Muscle of leg (tissue), 11 donors: ENCODE data around the gene SMAD6. TPM values are rescaled to one million over a fixed set of nuclear protein-coding genes. Genes with fewer than 3 reads are reported as not detected.
"Not testable (repeated sequence)": the region's sequence is repeated elsewhere in the genome, so short reads cannot be mapped to it uniquely, and the experiment has no call there.

Experiments
- DNase-seq: peaks from one replicate; pipeline ENCODE4 v3.0.0; 2013
- H3K27ac ChIP-seq: one replicate; pipeline ENCODE4 v1.5.1; 2013; ENCODE audit warnings: mild to moderate bottlenecking, low read length, control low read depth
- H3K27me3 ChIP-seq: one replicate; pipeline ENCODE4 v1.6.1; 2013; ENCODE audit warnings: low read length; ENCODE audit not compliant: control insufficient read depth, insufficient read depth
- H3K36me3 ChIP-seq: one replicate; pipeline ENCODE4 v1.6.1; 2013; ENCODE audit warnings: low read length; ENCODE audit not compliant: control insufficient read depth, insufficient read depth
- H3K4me1 ChIP-seq: one replicate; pipeline ENCODE4 v1.6.1; 2013; ENCODE audit warnings: low read length; ENCODE audit not compliant: control insufficient read depth, insufficient read depth
- H3K4me3 ChIP-seq: one replicate; pipeline ENCODE4 v1.5.1; 2013; ENCODE audit warnings: low read length, control low read depth
- H3K9me3 ChIP-seq: replicated peaks from 2 replicates; pipeline ENCODE4 v1.6.1; 2013; ENCODE audit warnings: low read depth, low read length; ENCODE audit not compliant: control insufficient read depth
- WGBS: methylation state at CpG from one replicate; pipeline ENCODE4 v1.1.5; 2013; ENCODE audit warnings: missing lambda C conversion rate; ENCODE audit not compliant: insufficient coverage; 5-methylcytosine and 5-hydroxymethylcytosine counted together
- polyA plus RNA-seq, 8 donors: library from polyadenylated mRNA; unstranded; fragments of 120-200 nt; gene quantifications; one replicate each; pipeline versions ENCODE4 v1.2.1 to v1.2.3, GENCODE V29; 2013; ENCODE audit warnings: inconsistent platforms in 1 of 8, low replicate concordance in 1 of 8; ENCODE audit not compliant: insufficient read length in 8 of 8, insufficient read depth in 1 of 8
- total RNA-seq: library from RNA; stranded (reverse); fragments of 120-200 nt; gene quantifications from one replicate; pipeline ENCODE4 v1.2.4, GENCODE V29; 2013

Gene SMAD6
- total and polyA plus RNA-seq, 9 donors, result 2.3 to 8.3 (median 5.4) TPM

DNA sequence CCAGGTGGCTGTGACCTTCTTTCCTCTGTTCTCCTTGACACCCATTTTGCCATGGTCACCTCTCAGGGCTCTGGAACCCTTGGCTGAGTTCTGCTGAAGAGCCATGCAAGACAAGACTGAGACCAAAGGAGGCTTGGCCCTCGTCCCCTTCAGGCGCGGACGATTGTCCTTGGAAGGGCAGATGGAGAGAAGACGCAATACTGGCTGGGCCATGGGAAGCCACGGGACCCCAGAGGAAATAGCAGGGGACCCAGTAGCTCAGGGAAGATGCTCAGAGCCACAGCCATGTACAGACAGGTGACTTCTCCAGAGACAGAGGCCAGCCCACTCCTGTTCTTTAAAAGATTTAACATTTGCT is 125.6 kb downstream of the SMAD6 start:
- DNase-seq, result no peak
- WGBS, result 78% methylated on average over 6 of the region's 6 CpGs
- Histone ChIP-seq H3K4me1 (no peaks in the 10 kb centered on the region), H3K27me3 (peaks cover 2% of the 10 kb centered on the region), H3K36me3 (no peaks in the 10 kb centered on the region), H3K27ac (no peak overlapping the region), H3K9me3 (no peaks in the 10 kb centered on the region), H3K4me3 (no peak overlapping the region)

DNA sequence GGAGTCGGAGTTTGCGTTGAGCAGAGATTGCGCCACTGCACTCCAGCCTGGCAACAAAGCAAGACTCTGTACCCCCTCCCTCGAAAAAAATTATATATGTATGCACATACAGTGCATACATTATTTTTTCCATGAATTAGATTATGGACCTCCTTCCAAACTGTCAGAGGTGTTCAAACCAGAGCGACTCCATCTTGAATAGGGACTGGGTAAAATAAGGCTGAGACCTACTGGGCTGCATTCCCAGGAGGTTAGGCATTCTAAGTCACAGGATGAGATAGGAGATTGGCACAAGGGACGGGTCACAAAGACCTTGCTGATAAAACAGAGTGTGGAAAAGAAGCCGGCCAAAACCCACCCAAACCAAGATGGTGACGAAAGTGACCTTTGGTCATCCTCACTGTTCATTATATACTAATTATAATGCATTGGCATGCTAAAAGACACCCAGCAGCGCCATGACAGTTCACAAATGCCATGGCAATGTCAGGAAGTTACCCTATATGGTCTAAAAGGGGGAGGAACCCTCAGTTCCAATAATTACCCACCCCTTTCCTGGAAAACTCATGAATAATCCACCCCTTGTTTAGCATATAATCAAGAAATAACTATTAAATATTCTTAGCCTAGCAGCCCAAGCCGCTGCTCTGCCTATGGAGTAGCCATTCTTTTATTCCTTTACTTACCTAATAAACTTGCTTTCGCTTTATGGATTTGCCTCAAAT is 126.9 kb downstream of the SMAD6 start:
- not testable (repeated sequence) for H3K27ac ChIP-seq, H3K36me3 ChIP-seq, H3K27me3 ChIP-seq, H3K4me1 ChIP-seq, H3K9me3 ChIP-seq, DNase-seq, H3K4me3 ChIP-seq
- WGBS, result 100% methylated on average over 4 of the region's 11 CpGs

- H3K36me3 ChIP-seq, result no peaks in the 10 kb centered on the region
- 86% methylated on average over 1 of the region's 4 CpGs for WGBS
- DNase-seq, result no peak
- peaks cover under 1% of the 10 kb centered on the region for H3K4me1 ChIP-seq
- H3K9me3 ChIP-seq, result no peaks in the 10 kb centered on the region
- no peak overlapping the region for H3K27ac ChIP-seq
- peaks cover 2% of the 10 kb centered on the region for H3K27me3 ChIP-seq
- no peak overlapping the region for H3K4me3 ChIP-seq
Measured at GRCh38 chr15:66829551-66830121, 127.6 kb downstream of the SMAD6 start.

DNA sequence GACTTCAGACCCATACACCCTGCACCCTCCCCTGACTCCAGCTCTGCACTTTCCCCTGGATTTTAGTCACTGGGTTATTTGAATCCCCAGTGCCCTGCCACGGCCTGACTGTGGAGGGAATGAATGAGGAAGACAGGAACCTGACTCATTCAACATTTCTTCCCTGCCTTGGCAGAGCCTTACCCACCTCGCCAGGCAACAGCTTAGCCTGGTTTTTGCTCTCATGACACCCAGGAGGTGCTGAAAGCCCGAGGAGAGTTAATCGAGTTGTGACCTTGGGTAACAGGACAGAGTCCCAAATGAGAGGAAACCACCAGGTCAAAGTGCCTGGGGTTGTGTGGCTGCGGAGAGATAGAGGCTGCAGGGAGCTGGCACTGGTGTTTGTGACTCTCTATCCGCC is 128.3 kb downstream of the SMAD6 start:
- Histone ChIP-seq H3K4me1 (peaks cover 8% of the 10 kb centered on the region), H3K27me3 (peaks cover 2% of the 10 kb centered on the region), H3K36me3 (no peaks in the 10 kb centered on the region), H3K27ac (no peak overlapping the region), H3K9me3 (no peaks in the 10 kb centered on the region), H3K4me3 (no peak overlapping the region)
- no peak for DNase-seq
- 62% methylated on average over 2 of the region's 6 CpGs for WGBS

DNA sequence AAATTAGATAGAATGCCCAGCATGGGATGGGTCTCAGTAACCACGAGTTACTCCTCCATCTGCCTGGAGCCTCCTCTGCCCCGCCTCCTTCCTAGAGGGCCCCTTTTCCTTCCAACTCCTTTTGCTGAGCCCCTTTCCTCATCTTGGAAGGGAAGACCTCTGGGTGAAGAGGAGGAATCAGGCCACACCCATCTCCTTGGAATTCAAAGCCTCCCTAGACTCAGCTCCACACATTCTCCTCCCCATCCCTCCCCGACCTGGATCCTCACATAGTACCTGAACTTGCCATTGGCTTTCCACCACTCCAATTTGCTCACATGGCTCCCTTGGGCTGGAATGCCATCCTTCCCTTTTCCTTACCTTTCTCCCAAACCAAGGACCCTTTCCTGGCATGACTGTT is 128.8 kb downstream of the SMAD6 start:
- no peak for DNase-seq
- no peaks in the 10 kb centered on the region for H3K36me3 ChIP-seq
- peaks cover 4% of the 10 kb centered on the region for H3K9me3 ChIP-seq
- WGBS, result 69% methylated on average over 1 of the region's 3 CpGs
- no peak overlapping the region for H3K27ac ChIP-seq
- no peak overlapping the region for H3K4me3 ChIP-seq
- H3K4me1 ChIP-seq, result peaks cover 8% of the 10 kb centered on the region
- H3K27me3 ChIP-seq, result no peaks in the 10 kb centered on the region

DNA sequence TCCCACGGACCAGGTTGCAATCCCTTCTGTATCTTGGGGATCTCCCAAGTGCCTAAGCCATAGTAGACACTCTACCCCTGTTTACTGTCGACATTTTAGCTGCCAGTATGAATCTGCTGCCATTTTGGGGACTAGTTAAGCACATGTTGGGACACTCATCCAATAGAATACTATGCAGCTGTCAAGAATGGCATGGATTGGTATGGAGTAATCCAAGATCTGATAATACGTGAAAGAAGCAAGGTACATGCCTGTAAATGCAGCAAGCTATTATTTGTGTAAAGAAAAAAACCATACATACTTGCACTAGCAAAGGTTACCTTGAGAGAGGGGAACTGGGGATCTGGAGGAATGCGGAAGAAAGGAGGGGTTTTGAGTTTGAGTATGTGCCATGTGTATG is 129.3 kb downstream of the SMAD6 start:
- no peaks in the 10 kb centered on the region for H3K36me3 ChIP-seq
- no peak overlapping the region for H3K4me3 ChIP-seq
- WGBS, result 100% methylated on average over 3 of the region's 4 CpGs
- H3K4me1 ChIP-seq, result peaks cover 8% of the 10 kb centered on the region
- H3K27me3 ChIP-seq, result no peaks in the 10 kb centered on the region
- H3K27ac ChIP-seq, result no peak overlapping the region
- no peak for DNase-seq
- peaks cover 4% of the 10 kb centered on the region for H3K9me3 ChIP-seq

DNA sequence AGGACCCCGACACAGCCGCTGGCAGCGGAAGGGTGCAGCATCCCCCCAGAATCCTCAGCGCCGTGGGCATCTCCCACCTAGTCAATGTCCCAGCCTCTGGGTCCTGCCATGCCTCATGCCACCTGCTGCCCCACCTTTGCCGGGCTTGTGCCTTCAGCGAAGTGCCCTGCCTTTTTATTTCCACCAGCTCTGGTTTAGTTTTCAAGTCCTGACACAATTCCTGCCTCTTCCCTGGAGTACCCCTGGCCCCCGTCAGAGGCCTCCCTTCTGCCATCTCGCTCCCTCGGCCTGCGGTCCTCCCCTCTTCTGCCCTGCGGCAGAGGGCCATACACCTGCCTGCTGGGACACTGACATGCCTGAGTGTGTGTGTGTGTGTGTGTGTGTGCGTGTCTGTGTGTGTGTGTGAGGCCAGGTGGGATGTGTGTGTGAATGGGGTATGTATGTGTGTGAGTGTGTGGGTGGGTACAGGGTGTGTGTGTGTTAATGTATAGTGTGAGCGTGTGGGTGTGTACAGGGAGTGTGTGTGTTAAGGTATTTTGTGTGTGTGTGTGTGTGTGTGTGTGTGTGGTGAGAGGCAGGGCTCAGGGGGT is 129.9 kb downstream of the SMAD6 start:
- no peak for DNase-seq
- Histone ChIP-seq H3K27me3 (peaks cover 2% of the 10 kb centered on the region), H3K36me3 (no peaks in the 10 kb centered on the region), H3K9me3 (peaks cover 4% of the 10 kb centered on the region), H3K27ac (no peak overlapping the region), H3K4me3 (no peak overlapping the region), H3K4me1 (peaks cover 8% of the 10 kb centered on the region)
- WGBS, result 90% methylated on average over 12 of the region's 14 CpGs

Other genes starting within 250 kb of the SMAD6 start
- 37.7 TPM for gene SNAPC5, start 204.5 kb upstream of the SMAD6 start, total RNA-seq
- gene SNAPC5, start 204.5 kb upstream of the SMAD6 start, polyA plus RNA-seq, result 10 to 100 TPM; 33.6 to 45.2 (median 40.4) TPM
- gene RPL4, start 197.4 kb upstream of the SMAD6 start, total RNA-seq, result 8,508 TPM
- gene RPL4, start 197.4 kb upstream of the SMAD6 start, polyA plus RNA-seq, result 1,000 to 10,000 TPM; 5,514 to 7,163 (median 6,163) TPM
- 14.8 TPM for gene ZWILCH, start 196.9 kb upstream of the SMAD6 start, total RNA-seq
- gene ZWILCH, start 196.9 kb upstream of the SMAD6 start, polyA plus RNA-seq, result 10 to 100 TPM; 12.4 to 20.9 (median 17.1) TPM
- gene LCTL, start 136.2 kb upstream of the SMAD6 start, total RNA-seq, result not detected
- gene LCTL, start 136.2 kb upstream of the SMAD6 start, polyA plus RNA-seq, result under 1 TPM; 0.10 to 0.39 (median 0.22) TPM